ENCODE data around the gene ACCS.
A peak's percentile ranks its signal among the peaks of the same experiment; 100 is the strongest.

Gene ACCS

DNA sequence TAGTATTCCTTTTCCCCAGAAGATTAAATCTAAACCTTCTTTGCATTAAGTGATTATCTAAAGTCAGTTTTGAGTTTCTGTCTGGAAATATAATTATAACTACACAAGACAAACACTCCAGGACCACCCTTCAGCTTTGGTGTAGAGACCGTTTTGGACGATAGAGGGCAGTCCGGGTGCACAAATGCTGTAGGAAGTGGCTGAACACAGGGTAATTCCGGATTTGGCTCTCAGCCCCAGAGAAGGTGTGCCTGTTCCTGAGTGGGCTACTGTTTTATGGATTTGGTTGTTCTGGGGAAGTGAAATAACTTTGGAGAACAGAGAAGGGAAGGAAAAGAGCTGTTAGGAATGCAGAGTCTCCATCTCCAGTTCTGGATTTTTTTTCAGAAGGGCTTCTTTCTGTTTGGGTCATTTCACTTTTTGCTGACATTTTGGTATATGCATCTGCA lies 44.2 kb downstream of the ACCS start:
- DNase-seq (ENCODE audit: low read depth), result peak; percentile 72
- TF ChIP-seq, protein P1, sequence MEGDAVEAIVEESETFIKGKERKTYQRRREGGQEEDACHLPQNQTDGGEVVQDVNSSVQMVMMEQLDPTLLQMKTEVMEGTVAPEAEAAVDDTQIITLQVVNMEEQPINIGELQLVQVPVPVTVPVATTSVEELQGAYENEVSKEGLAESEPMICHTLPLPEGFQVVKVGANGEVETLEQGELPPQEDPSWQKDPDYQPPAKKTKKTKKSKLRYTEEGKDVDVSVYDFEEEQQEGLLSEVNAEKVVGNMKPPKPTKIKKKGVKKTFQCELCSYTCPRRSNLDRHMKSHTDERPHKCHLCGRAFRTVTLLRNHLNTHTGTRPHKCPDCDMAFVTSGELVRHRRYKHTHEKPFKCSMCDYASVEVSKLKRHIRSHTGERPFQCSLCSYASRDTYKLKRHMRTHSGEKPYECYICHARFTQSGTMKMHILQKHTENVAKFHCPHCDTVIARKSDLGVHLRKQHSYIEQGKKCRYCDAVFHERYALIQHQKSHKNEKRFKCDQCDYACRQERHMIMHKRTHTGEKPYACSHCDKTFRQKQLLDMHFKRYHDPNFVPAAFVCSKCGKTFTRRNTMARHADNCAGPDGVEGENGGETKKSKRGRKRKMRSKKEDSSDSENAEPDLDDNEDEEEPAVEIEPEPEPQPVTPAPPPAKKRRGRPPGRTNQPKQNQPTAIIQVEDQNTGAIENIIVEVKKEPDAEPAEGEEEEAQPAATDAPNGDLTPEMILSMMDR (IDR thresholded peaks at IDR 0.05; ENCODE audit: insufficient read depth, low read depth, low read length, missing control alignments), result peak; percentile 79
- no peak overlapping the region for H3K4me3 ChIP-seq (ENCODE audit: low read depth, low read length)

DNA sequence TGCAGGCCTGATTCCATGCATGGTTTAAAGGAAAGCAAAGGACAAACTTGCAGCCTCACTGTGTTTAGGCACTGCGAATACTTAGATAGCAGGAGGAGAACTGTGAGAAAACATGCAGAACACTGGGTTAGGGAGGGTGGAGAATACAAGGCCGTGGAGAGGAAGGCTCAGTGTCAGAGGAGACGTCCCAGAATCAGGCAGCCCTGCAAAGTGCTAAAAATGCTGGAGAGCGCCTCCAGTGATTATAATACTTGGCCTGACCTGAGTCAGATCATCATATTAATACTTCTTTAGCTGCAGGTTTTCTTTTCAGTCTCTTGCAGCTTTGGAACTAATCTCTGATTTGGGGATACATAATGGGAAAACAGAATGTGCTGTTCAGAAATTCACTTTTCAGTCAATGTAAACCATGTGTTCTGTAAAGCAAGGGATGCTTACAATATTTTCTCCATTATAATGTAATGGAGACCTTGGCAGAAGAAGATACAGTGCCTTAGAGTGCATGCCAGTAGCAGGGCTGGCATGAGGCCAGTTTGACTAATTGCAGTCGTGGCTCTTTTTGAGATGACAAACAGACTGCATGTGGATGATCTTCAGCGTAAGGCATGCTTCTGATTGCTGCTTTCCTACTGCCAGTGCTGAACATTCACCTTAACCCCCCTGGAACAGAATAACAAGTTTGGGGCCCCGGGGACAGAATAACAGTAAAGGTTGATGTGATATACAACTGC lies 46.2 kb downstream of the ACCS start:
- H3K4me3 ChIP-seq (ENCODE audit: low read depth, low read length), result no peak overlapping the region
- DNase-seq (ENCODE audit: low read depth), result peak; percentile 37
- TF ChIP-seq, protein P1 (IDR thresholded peaks at IDR 0.05; ENCODE audit: insufficient read depth, low read depth, low read length, missing control alignments), result no peak

DNA sequence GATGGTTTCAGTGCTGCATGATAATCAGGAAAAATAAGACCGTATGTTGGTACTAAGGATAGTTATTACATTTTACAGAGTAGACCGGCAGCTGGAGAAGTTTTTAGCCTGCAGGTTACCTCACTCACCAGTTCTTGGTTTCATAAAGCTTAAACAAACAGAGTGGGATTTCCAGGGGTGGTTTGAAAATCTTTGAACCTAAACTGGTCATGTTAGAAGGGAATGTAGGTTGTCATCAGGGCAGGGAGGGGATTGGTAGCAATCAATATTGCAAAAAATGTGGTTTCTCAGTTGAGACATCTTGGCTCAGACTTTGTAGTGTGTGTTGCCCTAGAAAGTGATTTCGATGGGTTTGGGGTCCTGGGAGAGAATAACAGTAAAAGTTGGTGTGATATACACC lies 46.9 kb downstream of the ACCS start:
- TF ChIP-seq, protein P1 (IDR thresholded peaks at IDR 0.05; ENCODE audit: insufficient read depth, low read depth, low read length, missing control alignments), result no peak
- peak; percentile 32 for DNase-seq (ENCODE audit: low read depth)
- no peak overlapping the region for H3K4me3 ChIP-seq (ENCODE audit: low read depth, low read length)

DNA sequence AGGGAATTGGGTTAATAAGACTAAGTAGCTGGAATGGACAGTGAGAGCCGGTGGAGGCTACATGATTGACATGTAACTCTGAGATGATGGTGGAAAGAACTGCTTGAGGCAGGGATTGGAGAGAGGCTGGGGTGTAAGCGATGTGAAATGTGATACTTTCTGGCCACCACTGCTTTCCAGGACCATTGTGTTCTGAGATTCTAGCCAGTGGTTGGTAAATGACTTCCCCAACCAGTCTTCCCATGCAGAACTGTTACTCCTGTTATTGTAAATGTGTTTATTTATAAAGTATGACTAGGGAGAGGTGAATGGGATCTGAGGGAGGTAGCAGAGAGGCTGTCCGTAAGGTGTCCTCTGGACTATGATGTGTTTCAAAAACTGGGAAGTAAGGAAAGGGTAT lies 47.5 kb downstream of the ACCS start:
- no peak overlapping the region for H3K4me3 ChIP-seq (ENCODE audit: low read depth, low read length)
- TF ChIP-seq, protein P1 (IDR thresholded peaks at IDR 0.05; ENCODE audit: insufficient read depth, low read depth, low read length, missing control alignments), result no peak
- DNase-seq (ENCODE audit: low read depth), result no peak

DNA sequence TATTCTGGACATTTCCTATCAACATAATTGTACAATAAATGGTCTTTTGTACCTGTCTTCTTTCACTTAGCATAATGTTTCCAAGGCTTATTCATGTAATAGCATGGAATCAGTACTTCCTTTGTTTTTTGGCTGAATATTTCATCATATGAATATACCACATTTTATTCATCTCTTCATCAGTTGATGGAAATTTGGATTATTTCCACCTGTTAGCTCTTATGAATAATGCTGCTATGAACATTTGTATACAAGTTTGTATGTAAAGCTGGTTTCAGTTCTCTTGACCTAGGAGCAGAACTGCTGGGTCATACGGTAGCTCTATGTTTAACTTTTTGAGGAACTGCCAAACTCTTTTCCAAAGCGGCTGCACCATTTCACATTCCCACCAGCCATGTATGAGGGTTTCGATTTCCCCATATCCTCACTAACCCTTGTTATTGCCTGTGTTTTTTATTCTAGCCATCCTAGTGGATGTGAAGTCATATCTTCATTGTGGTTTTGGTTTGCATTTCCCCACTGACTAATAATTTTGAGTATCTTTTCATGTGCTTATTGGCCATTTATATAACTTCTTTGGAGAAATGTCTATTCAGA lies 50.3 kb downstream of the ACCS start:
- DNase-seq (ENCODE audit: low read depth), result no peak
- no peak overlapping the region for H3K4me3 ChIP-seq (ENCODE audit: low read depth, low read length)
- TF ChIP-seq, protein P1 (IDR thresholded peaks at IDR 0.05; ENCODE audit: insufficient read depth, low read depth, low read length, missing control alignments), result no peak

DNA sequence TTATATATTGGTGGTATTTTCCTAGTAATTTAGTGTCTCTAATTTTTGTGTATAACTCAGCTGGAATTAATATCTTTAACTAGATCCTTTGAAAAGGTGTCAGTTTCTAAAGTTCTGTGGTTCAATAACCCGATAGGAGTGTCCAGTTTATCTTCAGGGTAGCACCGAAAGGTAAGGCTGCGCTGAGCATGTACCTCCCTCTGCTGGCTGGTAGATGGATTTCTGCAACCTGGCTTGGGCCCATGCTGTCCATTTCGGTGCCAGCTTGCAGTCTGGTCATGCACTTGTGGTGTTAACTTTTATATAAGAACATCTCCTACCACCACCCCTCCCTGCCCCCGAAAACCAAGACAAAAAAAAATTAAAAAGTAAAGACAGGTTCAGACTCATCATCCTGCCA lies 54.1 kb downstream of the ACCS start:
- no peak overlapping the region for H3K4me3 ChIP-seq (ENCODE audit: low read depth, low read length)
- DNase-seq (ENCODE audit: low read depth), result no peak
- TF ChIP-seq, protein P1 (IDR thresholded peaks at IDR 0.05; ENCODE audit: insufficient read depth, low read depth, low read length, missing control alignments), result no peak

Measured in GM12865 (cell line).